Measurements from ENCODE around the gene NLGN2.

NLGN2 gene

DNA sequence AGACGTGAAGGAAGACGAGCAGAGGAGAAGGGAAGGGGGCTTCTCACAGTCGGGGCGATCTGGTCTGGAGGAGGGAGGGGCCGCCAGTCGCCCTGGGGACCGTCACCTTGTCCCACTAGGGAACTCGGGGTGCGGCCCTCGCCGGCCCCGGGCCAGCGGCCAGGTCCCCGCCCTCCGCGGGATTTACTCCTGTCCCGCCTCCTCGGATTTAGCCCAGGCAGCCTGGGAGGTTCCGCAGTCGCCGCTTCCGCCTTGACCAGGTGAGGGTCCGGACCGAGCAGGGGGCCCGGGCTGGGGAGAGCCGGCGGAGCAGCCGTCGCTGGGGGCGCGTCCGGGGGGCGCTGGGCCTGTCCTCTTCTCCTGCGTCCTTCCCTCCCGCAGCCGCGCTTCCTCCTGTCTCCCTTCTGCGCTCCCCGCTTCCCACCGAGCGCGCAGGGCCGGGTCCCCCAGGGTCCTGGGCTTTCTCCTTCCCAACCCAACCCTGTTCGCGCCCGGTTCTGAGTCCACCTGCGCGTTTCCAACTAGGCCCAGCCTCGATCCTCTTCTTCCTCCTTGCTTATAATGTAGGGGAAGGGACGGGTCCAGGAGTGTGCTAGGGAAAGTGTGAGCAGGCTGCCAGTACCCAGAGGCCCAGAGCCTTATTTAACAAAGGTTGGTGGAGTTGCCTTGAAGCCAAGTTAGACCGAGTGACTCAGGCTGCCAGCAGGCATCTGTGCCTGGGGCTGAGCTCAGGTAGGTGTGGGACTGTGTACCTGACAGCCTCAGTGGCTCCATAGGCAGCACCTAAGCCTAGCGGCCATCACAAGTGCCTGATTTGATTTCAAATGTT is 26.6 kb upstream of the NLGN2 start, which contains the start of gene TNK1:
Gene TNK1, plus strand, starts transcription at position 235 of the 829 bp plus-strand sequence. CDS start 1,838 bp downstream, outside the sequence.
- no peaks in the 10 kb centered on the region for H3K36me3 ChIP-seq (ENCODE audit: control insufficient read depth, insufficient read depth, low read length)
- peaks cover 9% of the 10 kb centered on the region for H3K4me1 ChIP-seq (ENCODE audit: control insufficient read depth, insufficient read depth, low read length)
- H3K4me3 ChIP-seq (ENCODE audit: low read depth, low read length), result peak within 1 kb of the TSS; percentile 50
- no peak within 1 kb of the TSS for H3K9ac ChIP-seq (ENCODE audit: low read depth, low read length)
- H3K27me3 ChIP-seq (ENCODE audit: control insufficient read depth, insufficient read depth, low read length), result peaks cover 35% of the 10 kb centered on the region
- no peaks in the 10 kb centered on the region for H3K9me3 ChIP-seq (ENCODE audit: control insufficient read depth, insufficient read depth, low read length)

DNA sequence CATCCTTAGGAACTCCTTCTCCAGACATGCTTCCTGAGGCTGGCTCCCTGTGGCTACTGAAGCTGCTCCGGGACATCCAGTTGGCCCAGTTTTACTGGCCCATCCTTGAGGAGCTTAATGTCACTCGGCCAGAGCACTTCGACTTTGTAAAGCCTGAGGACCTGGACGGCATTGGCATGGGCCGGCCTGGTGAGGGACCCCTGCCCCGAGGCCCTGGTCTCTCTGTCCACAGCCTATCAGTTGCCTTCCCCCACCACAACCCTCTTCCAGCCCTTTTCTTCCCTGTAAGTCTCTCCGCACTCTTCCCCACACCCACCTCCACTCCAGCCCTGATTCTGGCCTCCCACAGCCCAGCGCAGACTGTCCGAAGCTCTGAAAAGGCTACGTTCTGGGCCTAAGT is 24.7 kb upstream of the NLGN2 start:
- no peak overlapping the region for H3K9ac ChIP-seq (ENCODE audit: low read depth, low read length)
- H3K36me3 ChIP-seq (ENCODE audit: control insufficient read depth, insufficient read depth, low read length), result no peaks in the 10 kb centered on the region
- no peak overlapping the region for H3K4me3 ChIP-seq (ENCODE audit: low read depth, low read length)
- peaks cover 35% of the 10 kb centered on the region for H3K27me3 ChIP-seq (ENCODE audit: control insufficient read depth, insufficient read depth, low read length)
- H3K9me3 ChIP-seq (ENCODE audit: control insufficient read depth, insufficient read depth, low read length), result no peaks in the 10 kb centered on the region
- peaks cover 9% of the 10 kb centered on the region for H3K4me1 ChIP-seq (ENCODE audit: control insufficient read depth, insufficient read depth, low read length)

DNA sequence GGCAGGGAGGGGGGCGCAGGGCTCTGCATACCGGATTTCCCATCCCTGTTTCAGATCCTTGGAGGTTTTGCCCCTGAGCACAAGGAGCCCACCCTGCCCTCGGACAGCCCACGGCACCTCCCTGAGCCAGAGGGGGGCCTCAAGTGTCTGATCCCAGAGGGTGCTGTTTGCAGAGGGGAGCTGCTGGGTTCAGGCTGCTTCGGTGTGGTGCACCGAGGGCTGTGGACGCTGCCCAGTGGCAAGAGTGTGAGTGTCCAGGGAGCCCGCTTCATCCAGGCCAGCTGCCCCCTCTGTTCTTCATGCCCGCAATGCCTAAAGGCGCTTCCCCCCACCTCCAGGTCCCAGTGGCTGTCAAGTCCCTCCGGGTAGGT is 24.3 kb upstream of the NLGN2 start:
- H3K9ac ChIP-seq (ENCODE audit: low read depth, low read length), result no peak overlapping the region
- H3K36me3 ChIP-seq (ENCODE audit: control insufficient read depth, insufficient read depth, low read length), result no peaks in the 10 kb centered on the region
- peaks cover 35% of the 10 kb centered on the region for H3K27me3 ChIP-seq (ENCODE audit: control insufficient read depth, insufficient read depth, low read length)
- no peaks in the 10 kb centered on the region for H3K9me3 ChIP-seq (ENCODE audit: control insufficient read depth, insufficient read depth, low read length)
- peaks cover 9% of the 10 kb centered on the region for H3K4me1 ChIP-seq (ENCODE audit: control insufficient read depth, insufficient read depth, low read length)
- H3K4me3 ChIP-seq (ENCODE audit: low read depth, low read length), result peak overlapping the region; percentile 76

GRCh38 chr17:7383742-7384488 is 23.7 kb upstream of the NLGN2 start:
- peaks cover under 1% of the 10 kb centered on the region for H3K36me3 ChIP-seq (ENCODE audit: control insufficient read depth, insufficient read depth, low read length)
- peak overlapping the region; percentile 76 for H3K4me3 ChIP-seq (ENCODE audit: low read depth, low read length)
- H3K9ac ChIP-seq (ENCODE audit: low read depth, low read length), result no peak overlapping the region

DNA sequence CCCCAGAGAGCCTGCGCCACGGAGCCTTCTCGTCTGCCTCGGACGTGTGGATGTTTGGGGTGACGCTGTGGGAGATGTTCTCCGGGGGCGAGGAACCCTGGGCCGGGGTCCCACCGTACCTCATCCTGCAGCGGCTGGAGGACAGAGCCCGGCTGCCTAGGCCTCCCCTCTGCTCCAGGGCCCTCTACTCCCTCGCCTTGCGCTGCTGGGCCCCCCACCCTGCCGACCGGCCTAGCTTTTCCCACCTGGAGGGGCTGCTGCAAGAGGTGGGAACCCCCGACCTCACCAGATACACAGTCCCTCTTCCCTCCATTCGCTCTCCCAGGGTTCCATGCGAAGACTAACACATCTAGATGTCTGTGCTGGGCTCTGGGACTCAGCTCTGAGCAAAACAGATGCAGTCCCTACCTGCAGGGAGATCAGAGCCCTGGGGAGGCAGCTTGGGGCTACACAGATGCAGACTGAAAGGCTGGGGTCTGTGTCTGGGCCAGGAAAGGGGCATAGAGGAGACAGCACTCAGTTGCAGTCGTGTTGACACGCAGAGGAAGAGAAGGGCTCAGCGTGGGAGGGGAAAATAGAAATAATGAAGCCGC is 23.1 kb upstream of the NLGN2 start:
- H3K27me3 ChIP-seq (ENCODE audit: control insufficient read depth, insufficient read depth, low read length), result peaks cover 33% of the 10 kb centered on the region
- H3K36me3 ChIP-seq (ENCODE audit: control insufficient read depth, insufficient read depth, low read length), result peaks cover 4% of the 10 kb centered on the region
- H3K4me3 ChIP-seq (ENCODE audit: low read depth, low read length), result peak overlapping the region; percentile 76
- H3K9me3 ChIP-seq (ENCODE audit: control insufficient read depth, insufficient read depth, low read length), result no peaks in the 10 kb centered on the region
- H3K4me1 ChIP-seq (ENCODE audit: control insufficient read depth, insufficient read depth, low read length), result peaks cover 9% of the 10 kb centered on the region
- H3K9ac ChIP-seq (ENCODE audit: low read depth, low read length), result no peak overlapping the region

More at GRCh38 chr17:7383742-7384488, 23.7 kb upstream of the NLGN2 start:
- Histone ChIP-seq H3K9me3 (ENCODE audit: control insufficient read depth, insufficient read depth, low read length) (no peaks in the 10 kb centered on the region), H3K4me1 (ENCODE audit: control insufficient read depth, insufficient read depth, low read length) (peaks cover 9% of the 10 kb centered on the region), H3K27me3 (ENCODE audit: control insufficient read depth, insufficient read depth, low read length) (peaks cover 35% of the 10 kb centered on the region)

- no peak overlapping the region for H3K4me3 ChIP-seq (ENCODE audit: low read depth, low read length)
Measured at GRCh38 chr17:7388856-7389255, 18.8 kb upstream of the NLGN2 start.

DNA sequence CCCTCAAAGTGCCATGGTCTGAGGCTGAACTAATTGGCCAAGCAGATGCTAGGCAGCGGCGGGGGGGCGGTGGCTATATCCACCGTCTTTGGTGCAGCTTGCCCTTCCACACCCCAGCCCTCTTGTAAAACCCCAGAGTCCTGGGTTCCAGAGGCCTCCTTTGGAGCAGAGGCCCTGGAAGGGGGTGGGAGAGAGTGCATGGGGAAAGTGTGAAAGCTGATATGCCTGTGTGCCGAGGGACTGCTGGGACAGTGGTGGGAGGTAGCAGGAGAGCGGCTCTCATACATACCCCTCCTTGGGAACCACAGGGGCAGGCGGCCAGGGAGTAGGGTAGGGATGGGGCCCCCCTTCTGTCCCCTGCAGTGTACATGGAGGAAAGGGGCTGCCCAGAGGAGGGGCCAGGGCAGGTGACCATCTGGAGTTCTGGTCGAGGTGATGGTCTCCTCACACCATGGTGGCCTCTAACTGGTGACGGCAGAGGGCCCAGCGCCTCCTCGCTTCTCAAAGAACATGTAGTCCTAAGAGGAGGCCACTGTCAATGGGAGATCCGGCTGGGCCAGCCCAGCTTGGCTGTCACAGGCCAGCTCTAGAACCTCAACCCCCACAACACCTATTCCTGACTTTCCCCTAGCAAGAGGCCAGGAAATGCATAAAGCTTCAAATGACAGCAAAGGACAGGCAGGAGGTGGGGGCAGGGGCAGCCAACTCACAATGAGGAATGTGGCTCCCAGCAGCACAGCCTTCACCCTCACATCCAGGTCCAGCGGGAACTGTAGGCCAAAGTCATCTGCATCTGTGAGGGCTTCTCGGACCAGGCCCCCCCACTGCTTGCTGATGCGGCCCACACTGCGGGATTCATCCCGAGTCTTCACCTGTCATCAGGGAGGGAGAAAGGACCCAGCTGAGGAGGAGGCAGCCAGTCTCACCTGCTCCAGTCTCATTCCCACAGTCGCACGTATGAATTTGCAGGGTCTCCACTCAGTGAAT is 17.4 kb upstream of the NLGN2 start:
- Histone ChIP-seq H3K9me3 (ENCODE audit: control insufficient read depth, insufficient read depth, low read length) (no peaks in the 10 kb centered on the region), H3K36me3 (ENCODE audit: control insufficient read depth, insufficient read depth, low read length) (peaks cover 17% of the 10 kb centered on the region), H3K4me1 (ENCODE audit: control insufficient read depth, insufficient read depth, low read length) (no peaks in the 10 kb centered on the region), H3K4me3 (ENCODE audit: low read depth, low read length) (no peak overlapping the region), H3K9ac (ENCODE audit: low read depth, low read length) (no peak overlapping the region), H3K27me3 (ENCODE audit: control insufficient read depth, insufficient read depth, low read length) (no peaks in the 10 kb centered on the region)

More at GRCh38 chr17:7388856-7389255, 18.8 kb upstream of the NLGN2 start:
- H3K9me3 ChIP-seq (ENCODE audit: control insufficient read depth, insufficient read depth, low read length), result no peaks in the 10 kb centered on the region
- H3K27me3 ChIP-seq (ENCODE audit: control insufficient read depth, insufficient read depth, low read length), result no peaks in the 10 kb centered on the region
- peaks cover 17% of the 10 kb centered on the region for H3K36me3 ChIP-seq (ENCODE audit: control insufficient read depth, insufficient read depth, low read length)
- H3K9ac ChIP-seq (ENCODE audit: low read depth, low read length), result no peak overlapping the region
- H3K4me1 ChIP-seq (ENCODE audit: control insufficient read depth, insufficient read depth, low read length), result no peaks in the 10 kb centered on the region

DNA sequence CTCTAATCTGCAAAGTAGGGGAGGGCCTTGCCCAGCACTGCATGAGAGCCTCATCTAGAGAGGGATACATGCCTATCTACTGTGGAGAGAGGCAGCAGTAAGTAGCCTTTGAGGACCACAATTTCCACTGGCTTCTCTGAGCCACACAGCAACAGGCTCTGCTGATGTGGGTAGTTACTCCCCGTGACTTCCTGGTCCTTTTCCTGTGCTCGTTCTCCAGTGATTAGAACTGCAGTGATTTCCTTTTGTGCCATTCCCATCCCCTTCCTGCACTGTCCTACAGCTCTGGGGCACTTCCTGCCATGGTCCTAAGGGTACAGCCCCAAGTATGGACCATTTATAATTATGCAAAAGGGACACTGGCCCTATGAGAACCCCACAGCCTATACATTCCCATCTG is 16.3 kb upstream of the NLGN2 start:
- Histone ChIP-seq H3K4me3 (ENCODE audit: low read depth, low read length) (no peak overlapping the region), H3K36me3 (ENCODE audit: control insufficient read depth, insufficient read depth, low read length) (peaks cover 17% of the 10 kb centered on the region), H3K9me3 (ENCODE audit: control insufficient read depth, insufficient read depth, low read length) (no peaks in the 10 kb centered on the region), H3K9ac (ENCODE audit: low read depth, low read length) (no peak overlapping the region), H3K27me3 (ENCODE audit: control insufficient read depth, insufficient read depth, low read length) (peaks cover 2% of the 10 kb centered on the region), H3K4me1 (ENCODE audit: control insufficient read depth, insufficient read depth, low read length) (no peaks in the 10 kb centered on the region)

DNA sequence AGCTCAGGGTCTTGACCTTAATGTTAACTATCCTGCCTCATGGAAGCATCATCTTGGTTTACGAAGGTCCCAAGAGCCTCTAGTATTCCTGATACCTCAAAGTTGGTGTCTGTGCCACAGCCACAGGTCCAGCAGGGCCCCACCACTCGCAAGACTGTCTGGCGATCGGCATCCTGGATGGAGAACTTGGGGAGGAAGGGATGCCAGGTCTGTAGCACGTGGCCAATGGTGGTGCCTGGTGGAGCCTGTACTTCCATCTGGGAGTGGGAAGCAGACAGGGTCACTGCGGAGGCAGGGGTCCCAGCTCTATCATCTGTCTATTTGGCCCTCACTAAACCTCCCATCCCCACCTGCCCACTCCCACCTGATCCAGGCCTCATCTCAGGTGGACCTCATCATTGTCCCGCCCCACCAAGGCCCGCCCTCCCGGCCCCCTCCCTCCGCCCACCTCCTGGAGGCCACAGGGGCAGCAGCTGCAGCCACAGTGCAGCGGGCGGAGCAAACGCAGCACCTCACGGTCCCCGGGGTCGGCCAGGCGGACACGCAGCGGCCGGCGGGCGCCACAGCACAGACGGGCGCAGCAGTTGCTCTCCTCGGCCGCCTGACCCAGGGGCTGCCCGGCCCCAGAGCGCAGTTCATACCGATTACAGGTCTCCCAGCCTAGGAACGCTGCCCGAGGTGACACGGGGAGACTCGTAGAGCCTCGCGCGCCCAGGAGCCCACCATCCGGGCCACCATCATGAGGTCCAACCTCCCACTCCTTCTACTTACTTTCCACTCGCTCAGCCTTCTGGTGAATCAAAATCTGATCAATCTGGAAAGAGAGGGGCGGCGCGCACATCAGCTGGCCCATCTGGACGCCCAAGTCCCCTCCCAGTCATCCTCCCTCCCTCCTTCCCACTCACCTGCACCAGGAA is 14.7 kb upstream of the NLGN2 start:
- no peaks in the 10 kb centered on the region for H3K4me1 ChIP-seq (ENCODE audit: control insufficient read depth, insufficient read depth, low read length)
- H3K36me3 ChIP-seq (ENCODE audit: control insufficient read depth, insufficient read depth, low read length), result peaks cover 17% of the 10 kb centered on the region
- no peaks in the 10 kb centered on the region for H3K9me3 ChIP-seq (ENCODE audit: control insufficient read depth, insufficient read depth, low read length)
- H3K9ac ChIP-seq (ENCODE audit: low read depth, low read length), result no peak overlapping the region
- peaks cover 2% of the 10 kb centered on the region for H3K27me3 ChIP-seq (ENCODE audit: control insufficient read depth, insufficient read depth, low read length)
- H3K4me3 ChIP-seq (ENCODE audit: low read depth, low read length), result peak overlapping the region; percentile 81

DNA sequence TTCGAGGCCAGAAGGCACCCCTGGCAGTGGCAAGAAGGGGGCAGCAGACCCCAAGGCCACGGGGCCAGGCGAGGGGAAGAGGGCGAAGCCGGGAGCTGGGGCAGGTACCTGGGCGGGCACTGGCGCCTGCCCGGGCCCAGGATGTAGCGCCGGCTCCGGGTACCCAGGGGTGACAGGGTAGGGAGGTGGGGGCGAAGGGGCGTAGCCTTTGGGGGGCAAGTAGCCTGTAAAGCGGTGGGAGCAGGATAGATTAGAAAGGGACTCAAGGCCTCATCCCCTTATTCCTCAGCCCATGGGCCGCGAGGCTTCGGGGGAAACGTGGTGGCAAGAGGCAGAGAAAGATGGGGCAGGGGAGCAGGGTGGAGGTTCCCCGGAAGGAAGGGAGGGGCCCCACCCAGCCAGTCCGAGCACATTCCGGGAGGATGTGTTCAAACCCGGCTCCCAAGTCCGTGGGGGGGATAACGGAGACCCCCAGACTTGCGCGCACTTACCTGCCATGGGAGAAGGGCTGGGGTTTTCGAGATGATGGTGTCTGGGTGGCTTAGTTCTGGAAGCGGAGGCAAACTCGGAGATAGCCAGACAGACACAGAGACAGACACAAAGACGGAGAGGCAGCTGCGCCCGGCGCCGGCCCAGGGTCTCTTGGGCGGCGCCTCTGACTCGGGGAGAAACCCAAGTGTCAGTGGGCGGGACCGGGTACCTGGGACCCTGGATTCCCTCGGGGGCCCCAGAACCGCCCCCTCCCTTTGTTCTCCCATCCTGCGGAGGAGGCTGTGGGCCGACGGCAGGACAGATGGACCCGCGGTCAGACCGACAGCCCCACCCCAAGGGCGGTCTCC is 13.8 kb upstream of the NLGN2 start:
- no peak overlapping the region for H3K9ac ChIP-seq (ENCODE audit: low read depth, low read length)
- H3K36me3 ChIP-seq (ENCODE audit: control insufficient read depth, insufficient read depth, low read length), result peaks cover 17% of the 10 kb centered on the region
- H3K27me3 ChIP-seq (ENCODE audit: control insufficient read depth, insufficient read depth, low read length), result peaks cover 2% of the 10 kb centered on the region
- peak overlapping the region; percentile 81 for H3K4me3 ChIP-seq (ENCODE audit: low read depth, low read length)
- no peaks in the 10 kb centered on the region for H3K9me3 ChIP-seq (ENCODE audit: control insufficient read depth, insufficient read depth, low read length)
- H3K4me1 ChIP-seq (ENCODE audit: control insufficient read depth, insufficient read depth, low read length), result no peaks in the 10 kb centered on the region

All from iPS-15b (cell line).